Loucy (cell line): Measurements from ENCODE around the gene ZNF595.
A peak's percentile ranks its signal among the peaks of the same experiment; 100 is the strongest.
"Not testable (repeated sequence)": the region's sequence is repeated elsewhere in the genome, so short reads cannot be mapped to it uniquely, and the experiment has no call there.

Experiments
- H2AFZ ChIP-seq: fragments of 200-600 bp; sonication (generic); 2 replicates; pipeline ENCODE4 v1.6.0; 2016; ENCODE audit warnings: antibody characterized with exemption, mild to moderate bottlenecking, low read length, moderate library complexity
- H3F3A ChIP-seq: fragments of 200-600 bp; 2 replicates; pipeline ENCODE4 v1.6.0; 2016; ENCODE audit warnings: antibody characterized with exemption, low read depth, mild to moderate bottlenecking
- H3K27me3 ChIP-seq: fragments of 200-600 bp; sonication (generic); 2 replicates; pipeline ENCODE4 v1.6.1; 2014; ENCODE audit warnings: low read length, mild to moderate bottlenecking; ENCODE audit not compliant: insufficient read depth, poor library complexity, severe bottlenecking
- H3K36me3 ChIP-seq: fragments of 200-600 bp; sonication (generic); 2 replicates; pipeline ENCODE4 v1.6.1; 2016; ENCODE audit warnings: low read length; ENCODE audit not compliant: insufficient read depth
- H3K4me1 ChIP-seq: fragments of 200-600 bp; sonication (generic); 2 replicates; pipeline ENCODE4 v1.5.1; 2014; ENCODE audit warnings: low read length, mild to moderate bottlenecking; ENCODE audit not compliant: insufficient read depth, poor library complexity, severe bottlenecking
- H3K4me2 ChIP-seq: fragments of 200-600 bp; sonication (generic); 2 replicates; pipeline ENCODE4 v1.6.0; 2014; ENCODE audit warnings: antibody characterized with exemption, low read length, low read depth, mild to moderate bottlenecking; ENCODE audit not compliant: poor library complexity, severe bottlenecking
- H3K4me3 ChIP-seq: fragments of 200-600 bp; sonication (generic); 2 replicates; pipeline ENCODE4 v1.5.1; 2014; ENCODE audit warnings: low read length, mild to moderate bottlenecking, mixed read lengths; ENCODE audit not compliant: poor library complexity, severe bottlenecking
- H3K79me2 ChIP-seq: fragments of 200-600 bp; sonication (generic); 2 replicates; pipeline ENCODE4 v1.6.1; 2014; ENCODE audit warnings: low read length; ENCODE audit not compliant: insufficient read depth
- H3K9ac ChIP-seq: fragments of 200-600 bp; sonication (generic); 2 replicates; pipeline ENCODE4 v1.6.0; 2014; ENCODE audit warnings: mild to moderate bottlenecking, low read depth, low read length, moderate library complexity; ENCODE audit not compliant: poor library complexity, severe bottlenecking
- H3K9me2 ChIP-seq: fragments of 200-600 bp; sonication (generic); replicated peaks from 2 replicates; pipeline ENCODE4 v1.6.1; 2016; ENCODE audit warnings: low read depth, low read length, mixed read lengths
- H3K9me3 ChIP-seq: fragments of 200-600 bp; sonication (generic); 2 replicates; pipeline ENCODE4 v1.6.1; 2014; ENCODE audit warnings: mild to moderate bottlenecking, antibody characterized with exemption, low read length, low read depth; ENCODE audit not compliant: insufficient read depth
- H4K20me1 ChIP-seq: fragments of 200-600 bp; sonication (generic); 2 replicates; pipeline ENCODE4 v1.6.0; 2014; ENCODE audit warnings: antibody characterized with exemption, low read length, mild to moderate bottlenecking; ENCODE audit not compliant: insufficient read depth, poor library complexity, severe bottlenecking

Gene ZNF595

DNA sequence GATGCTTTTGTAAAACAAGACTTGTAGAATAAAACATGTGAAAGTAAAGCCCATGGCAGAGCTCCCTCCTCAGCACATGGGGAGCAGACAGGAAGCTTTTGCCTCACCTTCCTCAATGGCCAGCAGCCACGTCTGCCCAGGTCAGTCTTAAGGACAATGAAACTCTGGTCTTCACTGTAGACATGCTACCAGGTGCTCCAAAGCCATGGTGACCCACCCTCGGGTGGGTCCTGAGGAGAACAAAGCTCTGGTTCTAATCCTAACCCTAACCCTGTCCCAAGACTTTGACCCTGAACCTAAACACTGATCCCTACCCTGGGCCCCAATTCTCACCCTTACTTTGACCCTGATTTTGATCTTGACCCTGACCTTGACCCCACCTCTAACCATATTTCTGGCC, 30.2 kb upstream of the ZNF595 start:
- H3K79me2 ChIP-seq, H3K4me3 ChIP-seq, H3K9me3 ChIP-seq, H2AFZ ChIP-seq, H3K9me2 ChIP-seq, H3K27me3 ChIP-seq, H3K4me2 ChIP-seq, H4K20me1 ChIP-seq, H3F3A ChIP-seq, H3K36me3 ChIP-seq, H3K9ac ChIP-seq: not testable (repeated sequence)
- H3K4me1 ChIP-seq = peaks cover 23% of the 10 kb centered on the region

DNA sequence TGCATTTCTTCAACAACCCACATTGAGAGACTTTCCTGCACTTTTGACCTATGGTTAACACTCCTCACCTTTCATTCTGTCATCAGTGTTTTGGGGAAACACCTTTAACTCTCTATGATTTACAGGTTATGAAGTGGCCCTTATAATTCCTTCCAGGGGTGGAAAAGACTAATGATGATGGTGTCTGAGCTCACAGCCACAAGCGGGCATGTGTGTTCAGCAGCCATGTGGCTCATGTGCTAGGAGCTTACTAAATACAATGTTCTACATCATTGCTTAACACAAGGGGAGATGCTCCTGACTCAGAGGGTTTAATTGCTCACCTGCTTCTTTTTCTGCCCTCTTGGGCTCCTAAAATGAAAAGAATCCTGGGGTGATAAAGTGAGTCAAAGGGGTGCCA, 28.8 kb upstream of the ZNF595 start:
- H3K4me3 ChIP-seq, H2AFZ ChIP-seq, H3K9me2 ChIP-seq, H3K9me3 ChIP-seq, H4K20me1 ChIP-seq, H3F3A ChIP-seq, H3K36me3 ChIP-seq, H3K27me3 ChIP-seq, H3K79me2 ChIP-seq, H3K4me2 ChIP-seq, H3K9ac ChIP-seq: not testable (repeated sequence)
- H3K4me1 ChIP-seq = peaks cover 19% of the 10 kb centered on the region

DNA sequence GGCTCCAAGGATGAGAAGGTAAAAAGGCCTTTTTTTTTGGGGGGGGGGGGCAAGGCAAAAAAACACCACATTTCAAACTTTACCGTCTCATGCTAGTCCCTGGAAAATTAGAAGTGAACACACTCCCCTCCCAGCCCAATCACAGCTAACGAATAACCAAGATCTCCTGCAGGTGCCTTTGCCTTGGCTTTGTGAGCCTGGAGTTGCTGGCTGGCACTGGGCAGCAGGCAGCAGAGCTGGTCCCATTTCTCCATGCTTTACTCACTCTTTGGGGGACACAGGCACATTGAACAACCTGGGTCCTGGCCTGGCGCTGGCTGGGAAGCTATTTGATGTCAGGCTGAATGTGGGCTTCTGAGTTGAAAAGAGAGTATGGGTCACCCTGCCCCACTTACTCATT, 25.6 kb upstream of the ZNF595 start:
- not testable (repeated sequence) for H3F3A ChIP-seq, H3K9me2 ChIP-seq, H3K36me3 ChIP-seq, H3K79me2 ChIP-seq, H3K9me3 ChIP-seq, H2AFZ ChIP-seq, H4K20me1 ChIP-seq, H3K27me3 ChIP-seq
- H3K4me3 ChIP-seq = peak overlapping the region; percentile 24
- peaks cover 20% of the 10 kb centered on the region for H3K4me1 ChIP-seq
- H3K4me2 ChIP-seq = peak overlapping the region; percentile 48
- peak overlapping the region; percentile 79 for H3K9ac ChIP-seq

DNA sequence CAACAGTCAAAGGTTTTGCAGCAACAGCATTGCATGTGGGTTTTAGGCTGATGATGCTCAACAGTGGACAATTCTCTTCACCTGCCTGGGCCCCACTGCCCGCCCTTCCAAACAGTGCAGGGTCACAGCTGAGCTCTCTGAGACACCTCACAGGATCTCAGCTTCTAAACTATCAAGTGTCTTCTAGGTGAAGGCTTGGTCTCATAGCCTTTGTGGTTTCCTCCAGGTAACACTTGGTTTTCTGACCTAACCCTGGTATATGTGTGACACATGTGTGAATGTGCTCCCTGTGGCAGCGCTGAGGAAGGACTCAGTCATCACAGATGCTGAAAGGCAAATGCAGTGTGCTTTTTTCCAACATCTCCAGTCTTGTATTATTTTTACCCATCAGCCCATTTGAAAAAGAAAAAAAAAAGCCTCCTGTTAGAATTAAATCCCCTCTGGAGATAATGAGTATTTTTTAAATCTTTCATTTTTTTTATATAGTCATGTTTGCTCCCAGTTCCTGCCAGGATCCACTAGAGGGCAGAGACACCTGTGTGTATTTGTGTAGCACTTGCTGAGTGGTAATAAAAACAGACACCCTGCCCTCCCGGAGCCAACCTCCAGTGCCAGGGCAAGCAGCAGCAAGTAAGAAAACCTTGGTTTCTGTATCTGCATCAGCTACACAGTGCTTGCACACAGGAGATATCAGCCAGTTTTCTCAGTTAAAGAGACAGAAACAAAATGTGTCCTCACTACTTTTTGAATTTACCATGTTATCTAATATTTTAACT, 24.2 kb upstream of the ZNF595 start:
- H3K4me2 ChIP-seq = peak overlapping the region; percentile 74
- H2AFZ ChIP-seq, H4K20me1 ChIP-seq, H3K36me3 ChIP-seq, H3K27me3 ChIP-seq, H3K9me2 ChIP-seq, H3K79me2 ChIP-seq, H3K9me3 ChIP-seq, H3F3A ChIP-seq: not testable (repeated sequence)
- H3K9ac ChIP-seq = peak overlapping the region; percentile 66
- peak overlapping the region; percentile 52 for H3K4me3 ChIP-seq
- H3K4me1 ChIP-seq = peaks cover 20% of the 10 kb centered on the region

DNA sequence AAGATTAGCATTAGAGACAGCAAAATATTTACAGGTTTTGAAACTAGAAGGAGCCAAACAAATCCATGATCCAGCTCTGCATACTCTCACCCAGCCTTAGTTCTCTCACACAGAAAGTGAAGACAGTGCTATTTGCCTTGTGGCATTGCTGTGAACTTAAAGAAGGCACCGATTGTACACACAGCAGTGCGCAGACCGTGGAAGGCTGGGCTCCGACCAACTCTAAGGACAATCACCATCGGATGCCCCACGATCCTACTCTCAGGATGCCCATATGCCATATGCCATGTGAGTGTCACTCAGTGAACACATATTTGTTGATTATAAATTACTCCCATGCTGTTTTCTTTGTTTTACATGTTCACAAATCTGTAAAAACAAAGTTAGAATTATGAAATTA, 19.8 kb upstream of the ZNF595 start:
- not testable (repeated sequence) for H3K9me3 ChIP-seq, H3K36me3 ChIP-seq, H2AFZ ChIP-seq, H3K9ac ChIP-seq, H3K79me2 ChIP-seq, H3K4me3 ChIP-seq, H3F3A ChIP-seq, H3K4me2 ChIP-seq, H3K27me3 ChIP-seq, H3K9me2 ChIP-seq, H4K20me1 ChIP-seq, H3K4me1 ChIP-seq

DNA sequence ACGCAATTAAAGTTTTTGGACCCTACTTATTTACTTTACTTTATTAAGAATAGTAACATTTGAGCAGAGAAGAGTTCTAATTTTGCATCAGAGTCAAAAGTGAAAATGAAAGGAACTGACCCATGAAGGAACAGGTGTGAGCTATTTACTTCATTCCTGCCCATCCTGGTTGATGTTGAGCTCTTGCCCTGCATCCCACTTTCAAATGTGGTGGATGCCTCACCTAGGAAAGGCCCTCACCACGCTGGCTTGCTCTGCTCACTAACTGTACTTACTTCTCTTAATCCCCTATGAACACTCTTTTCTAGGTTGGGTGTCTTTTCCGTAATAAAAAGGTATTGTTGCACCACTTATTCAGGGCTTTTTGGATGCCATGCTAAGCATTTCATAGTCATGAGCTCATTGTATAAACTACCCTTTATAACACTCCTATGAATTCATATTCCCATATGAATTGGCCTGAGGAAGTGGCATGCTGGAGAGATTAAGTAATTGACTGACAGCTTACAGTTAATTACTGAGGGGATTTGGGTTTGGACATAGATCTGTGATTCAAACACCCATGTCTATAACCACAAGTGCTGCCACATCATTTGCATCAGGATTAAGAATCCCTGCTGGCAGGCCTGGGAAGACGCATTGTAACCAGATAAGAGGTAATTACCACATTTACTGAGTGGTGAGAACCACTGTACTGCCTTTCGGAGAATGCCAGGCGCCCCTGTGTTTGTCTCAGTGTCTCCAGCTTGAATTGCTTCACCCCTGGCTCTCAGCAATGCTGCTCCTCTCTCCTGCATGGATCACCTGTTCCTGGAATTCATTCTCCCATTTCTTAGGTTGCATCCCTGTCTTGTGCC, 16.3 kb upstream of the ZNF595 start:
- not testable (repeated sequence) for H4K20me1 ChIP-seq, H3K27me3 ChIP-seq, H3K9me3 ChIP-seq, H3K4me3 ChIP-seq, H2AFZ ChIP-seq, H3K4me1 ChIP-seq, H3K9me2 ChIP-seq, H3F3A ChIP-seq, H3K4me2 ChIP-seq, H3K36me3 ChIP-seq, H3K9ac ChIP-seq, H3K79me2 ChIP-seq

DNA sequence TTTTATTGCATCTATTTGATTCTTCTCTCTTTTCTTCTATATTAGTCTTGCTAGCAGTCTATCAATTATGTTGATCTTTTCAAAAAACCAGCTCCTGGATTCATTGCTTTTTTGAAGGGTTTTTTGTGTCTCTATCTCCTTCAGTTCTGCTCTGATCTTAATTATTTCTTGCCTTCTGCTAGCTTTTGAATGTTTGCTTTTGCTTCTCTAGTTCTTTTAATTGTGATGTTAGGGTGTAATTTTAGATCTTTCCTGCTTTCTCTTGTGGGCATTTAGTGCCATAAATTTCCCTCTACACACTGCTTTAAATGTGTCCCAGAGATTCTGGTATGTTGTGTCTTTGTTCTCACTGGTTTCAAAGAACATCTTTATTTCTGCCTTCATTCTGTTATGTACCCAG, 14.9 kb upstream of the ZNF595 start:
- H3K4me2 ChIP-seq, H3K9me3 ChIP-seq, H3K9ac ChIP-seq, H3K4me1 ChIP-seq, H3K27me3 ChIP-seq, H4K20me1 ChIP-seq, H3K9me2 ChIP-seq, H3F3A ChIP-seq, H3K79me2 ChIP-seq, H3K36me3 ChIP-seq, H2AFZ ChIP-seq, H3K4me3 ChIP-seq: not testable (repeated sequence)
